ENCODE measurements around the gene TSFM. TPM values are rescaled to one million over a fixed set of nuclear protein-coding genes. Genes with fewer than 3 reads are reported as not detected.

TSFM gene
- total and polyA plus RNA-seq, 9 of the 15 experiments (the other 6 are each of a cell fraction or from before 2014, with no cell fraction given) = 44.6 to 198 (median 60.2) TPM

- TF ChIP-seq E2F1 (CRISPR knock-in tag; IDR thresholded peaks at IDR 0.05) = 0 out of 2 replicates have a peak, but pooled peaks have one; percentile 27
- no peak for TF ChIP-seq DMBX1 (CRISPR knock-in tag; IDR thresholded peaks at IDR 0.05; ENCODE audit: borderline replicate concordance)
- TF ChIP-seq PTTG1 (tag; IDR thresholded peaks at IDR 0.05; ENCODE audit: low read depth) = no peak
- no peak for TF ChIP-seq GTF2A2 (tag; IDR thresholded peaks at IDR 0.05)
- no peak for TF ChIP-seq ZBTB5 (IDR thresholded peaks at IDR 0.05)
- no peak for TF ChIP-seq ZSCAN29 (IDR thresholded peaks at IDR 0.05)
- peak; percentile 94 for TF ChIP-seq TARDBP (IDR thresholded peaks at IDR 0.05)
- TF ChIP-seq BHLHE40 (IDR thresholded peaks at IDR 0.05; ENCODE audit: low read length) = no peak
- 0 out of 2 replicates have a peak, but pooled peaks have one; percentile 41 for TF ChIP-seq KLF13 (tag; IDR thresholded peaks at IDR 0.05; ENCODE audit: borderline replicate concordance, low read depth)
- 0 out of 3 replicates have a peak, but pooled peaks of 1 of the 2 experiments have one; percentile 44 for TF ChIP-seq CBX3 (IDR thresholded peaks at IDR 0.05; ENCODE audit: borderline replicate concordance in 1 of 2, low read length in 2 of 2)
- no peak for TF ChIP-seq MTA1 (IDR thresholded peaks at IDR 0.05; ENCODE audit: borderline replicate concordance)
- TF ChIP-seq EWSR1 (IDR thresholded peaks at IDR 0.05; ENCODE audit: borderline replicate concordance, low read depth, partially characterized antibody) = no peak
- TF ChIP-seq TOE1 (IDR thresholded peaks at IDR 0.05; ENCODE audit: borderline replicate concordance) = no peak
- peak; percentile 91; the same call in 1 of the 2 replicates for TF ChIP-seq TOE1 (CRISPR knock-in tag; IDR thresholded peaks at IDR 0.05; ENCODE audit: borderline replicate concordance, low read depth)
- no peak for TF ChIP-seq ZNF347 (CRISPR knock-in tag; IDR thresholded peaks at IDR 0.05; ENCODE audit: low read depth)
- no peak for TF ChIP-seq TSC22D4 (tag; IDR thresholded peaks at IDR 0.05)
- peak in 1 of 2 experiments; percentile 33; a peak in 1 of 4 replicates for TF ChIP-seq TRIM24 (IDR thresholded peaks at IDR 0.05)
- TF ChIP-seq PTRF (tag; IDR thresholded peaks at IDR 0.05) = no peak
- peak; percentile 46; the same call in 1 of the 2 replicates for TF ChIP-seq EP400 (IDR thresholded peaks at IDR 0.05)
- TF ChIP-seq TRIM28 (IDR thresholded peaks at IDR 0.05) = no peak
- TF ChIP-seq ZC3H8 (IDR thresholded peaks at IDR 0.05) = no peak
Measured at GRCh38 chr12:57744194-57744776, 38.3 kb upstream of the TSFM start (continued).

All from K562 (cell line).